Fibroblast of skin of right biceps (primary cell): ENCODE data around the gene RGPD8.

ENCODE experiments used
- DNase-seq: peaks from one replicate; pipeline ENCODE4 v3.0.0-alpha.2; 2013

Gene RGPD8

GRCh38 chr2:112322919-112323318 is 110.5 kb downstream of the RGPD8 start:
- DNase-seq = no peak

- DNase-seq = peak; percentile 58
Observed at GRCh38 chr2:112321375-112322320, 111.8 kb downstream of the RGPD8 start.
